ENCODE data around the gene CD86.
"Not testable (repeated sequence)": the region's sequence is repeated elsewhere in the genome, so short reads cannot be mapped to it uniquely, and the experiment has no call there.

Gene CD86, protein sequence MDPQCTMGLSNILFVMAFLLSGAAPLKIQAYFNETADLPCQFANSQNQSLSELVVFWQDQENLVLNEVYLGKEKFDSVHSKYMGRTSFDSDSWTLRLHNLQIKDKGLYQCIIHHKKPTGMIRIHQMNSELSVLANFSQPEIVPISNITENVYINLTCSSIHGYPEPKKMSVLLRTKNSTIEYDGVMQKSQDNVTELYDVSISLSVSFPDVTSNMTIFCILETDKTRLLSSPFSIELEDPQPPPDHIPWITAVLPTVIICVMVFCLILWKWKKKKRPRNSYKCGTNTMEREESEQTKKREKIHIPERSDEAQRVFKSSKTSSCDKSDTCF

DNA sequence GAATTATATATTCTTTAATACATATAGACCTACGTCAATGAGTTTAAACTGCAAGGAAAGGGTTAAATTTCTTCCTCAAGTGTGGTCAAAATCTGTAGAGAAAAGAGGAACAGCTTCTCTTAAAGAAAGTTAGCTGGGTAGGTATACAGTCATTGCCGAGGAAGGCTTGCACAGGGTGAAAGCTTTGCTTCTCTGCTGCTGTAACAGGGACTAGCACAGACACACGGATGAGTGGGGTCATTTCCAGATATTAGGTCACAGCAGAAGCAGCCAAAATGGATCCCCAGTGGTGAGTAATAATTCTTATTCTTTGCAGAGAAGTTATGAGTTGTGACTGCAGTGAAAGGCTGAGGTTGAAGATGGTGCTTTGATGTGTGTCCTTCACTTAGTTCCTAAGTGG, at the start of gene CD86:
Gene CD86 (plus strand): TSS at position 148 of the 400 bp plus-strand sequence. CDS start 128 bp downstream, at position 276.
- DNase-seq (ENCODE audit: low read depth), result no peak

DNA sequence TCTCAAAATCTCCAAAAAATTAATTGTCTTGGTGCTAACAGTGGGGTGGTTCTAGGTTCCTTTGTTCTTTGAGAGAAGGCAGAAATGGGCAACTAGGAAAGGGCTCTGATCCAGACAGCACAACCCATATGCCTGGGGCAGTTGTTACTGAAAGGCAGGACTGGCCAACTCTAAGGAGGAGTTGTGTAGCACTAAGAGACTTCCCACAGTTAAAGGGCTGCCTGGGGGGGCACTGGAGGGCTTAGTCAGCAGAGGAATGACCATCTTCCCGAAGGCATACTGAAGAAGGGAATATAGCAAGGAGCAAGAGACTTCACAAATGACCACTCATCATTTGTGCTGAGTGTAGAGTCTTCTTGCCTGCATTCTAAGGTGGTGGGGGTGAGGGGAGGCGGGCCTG, 48.9 kb upstream of the CD86 start:
- no peak for DNase-seq (ENCODE audit: low read depth)
- H3K4me3 ChIP-seq (ENCODE audit: low read depth, low read length), result no peak overlapping the region

More for the DNA sequence above, at the start of gene CD86:
- H3K4me3 ChIP-seq (ENCODE audit: low read depth, low read length), result no peak within 1 kb of the TSS

- H3K4me3 ChIP-seq (ENCODE audit: low read depth, low read length), result no peak overlapping the region
- DNase-seq (ENCODE audit: low read depth), result no peak
Measured at GRCh38 chr3:122008166-122008565, 47.0 kb upstream of the CD86 start.

GRCh38 chr3:122010506-122010905, 44.7 kb upstream of the CD86 start:
- H3K4me3 ChIP-seq (ENCODE audit: low read depth, low read length), result no peak overlapping the region
- DNase-seq (ENCODE audit: low read depth), result no peak

GRCh38 chr3:122011396-122011795, 43.8 kb upstream of the CD86 start:
- DNase-seq (ENCODE audit: low read depth), result no peak
- H3K4me3 ChIP-seq (ENCODE audit: low read depth, low read length), result no peak overlapping the region

DNA sequence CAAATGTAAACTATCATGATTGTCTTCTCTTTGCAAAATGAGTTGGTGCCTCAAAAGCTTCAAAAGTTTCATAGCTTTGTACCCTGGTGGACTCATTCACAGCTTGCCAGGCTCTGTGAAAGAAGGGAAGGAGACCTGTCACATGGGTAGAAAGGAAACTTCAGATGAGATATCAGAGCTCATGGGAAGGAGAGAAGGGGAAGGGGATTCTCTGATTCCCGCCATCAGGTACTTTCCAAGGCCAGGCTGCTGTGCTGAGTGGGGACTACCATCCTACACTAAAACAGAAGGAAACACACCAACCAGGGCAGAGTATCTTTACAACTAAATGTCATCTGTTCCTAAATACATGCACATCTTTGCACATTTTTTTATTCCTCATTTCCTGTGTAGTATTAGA, 42.3 kb upstream of the CD86 start:
- no peak for DNase-seq (ENCODE audit: low read depth)
- H3K4me3 ChIP-seq (ENCODE audit: low read depth, low read length), result no peak overlapping the region

GRCh38 chr3:122013448-122013925, 41.7 kb upstream of the CD86 start:
- DNase-seq (ENCODE audit: low read depth), result no peak
- H3K4me3 ChIP-seq (ENCODE audit: low read depth, low read length), result no peak overlapping the region

GRCh38 chr3:122014741-122015140, 40.4 kb upstream of the CD86 start:
- H3K4me3 ChIP-seq (ENCODE audit: low read depth, low read length), result no peak overlapping the region
- DNase-seq (ENCODE audit: low read depth), result no peak

- no peak overlapping the region for H3K4me3 ChIP-seq (ENCODE audit: low read depth, low read length)
- no peak for DNase-seq (ENCODE audit: low read depth)
Measured at GRCh38 chr3:122019493-122019892, 35.7 kb upstream of the CD86 start.

- H3K4me3 ChIP-seq (ENCODE audit: low read depth, low read length), result no peak overlapping the region
- DNase-seq (ENCODE audit: low read depth), result no peak
Measured at GRCh38 chr3:122021037-122021436, 34.1 kb upstream of the CD86 start.

DNA sequence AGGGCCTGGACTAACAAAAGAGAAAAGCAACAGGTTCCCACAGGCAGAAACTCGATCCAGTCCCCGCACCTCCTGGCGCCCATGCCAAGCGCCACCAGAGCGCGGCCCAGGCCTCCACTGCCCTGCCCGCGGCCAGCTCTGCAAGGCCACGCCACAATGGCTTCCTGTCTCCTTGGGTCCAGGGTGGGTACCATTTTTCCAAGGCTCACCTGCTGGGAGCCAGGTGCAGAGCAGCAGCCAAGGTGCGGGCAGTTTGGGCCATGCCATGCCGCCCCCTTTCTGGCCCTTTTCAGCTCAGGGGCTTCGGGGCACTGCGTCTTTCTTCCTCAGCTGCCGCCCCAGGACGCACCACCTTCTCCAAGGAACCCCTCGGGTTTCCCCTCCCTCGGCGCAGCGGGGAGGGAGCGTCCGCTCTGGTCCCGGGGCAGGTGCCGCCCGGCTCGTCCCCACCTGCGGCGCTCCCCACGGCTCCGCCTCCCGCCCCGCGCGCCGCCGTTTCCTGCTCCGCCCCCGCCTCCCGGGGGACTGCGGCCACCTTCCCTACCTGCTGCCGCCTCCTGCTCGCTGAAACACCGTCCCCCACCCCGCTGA, 33.3 kb upstream of the CD86 start, which contains the start of gene ILDR1:
Gene ILDR1 (minus strand): TSS at position 437 of the 591 bp plus-strand sequence. CDS start 170 bp downstream, at position 267.
- H3K4me3 ChIP-seq (ENCODE audit: low read depth, low read length), result no peak within 1 kb of the TSS
- no peak for DNase-seq (ENCODE audit: low read depth)

DNA sequence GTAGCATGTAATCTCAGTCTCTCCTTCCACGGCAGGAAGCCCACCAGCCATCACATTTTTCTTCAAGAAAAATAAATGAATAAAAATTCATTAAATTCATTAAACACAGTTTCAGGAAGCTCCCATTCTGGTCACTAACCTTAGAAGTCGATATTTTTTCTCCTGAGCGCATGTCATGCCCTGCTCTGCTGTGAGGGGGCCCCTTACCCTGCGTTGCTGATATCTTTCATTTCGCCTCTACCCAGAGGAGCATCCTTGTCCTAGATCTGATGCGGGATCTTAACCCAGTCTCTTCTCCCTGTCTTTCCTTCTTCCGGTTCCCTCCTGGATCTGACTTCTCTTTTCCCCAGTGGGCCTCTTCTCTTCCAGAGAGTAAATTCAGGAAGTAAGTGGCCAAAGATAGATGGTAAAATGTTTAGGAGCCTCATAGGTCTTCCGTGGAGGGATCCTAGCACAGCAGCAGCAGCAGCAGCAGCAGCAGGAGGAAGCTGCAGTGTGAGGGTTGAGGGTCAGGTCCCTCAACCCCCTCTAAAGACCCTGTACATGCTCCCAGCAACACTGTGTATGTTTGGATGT, 31.7 kb upstream of the CD86 start:
- H3K4me3 ChIP-seq (ENCODE audit: low read depth, low read length), result no peak overlapping the region
- DNase-seq (ENCODE audit: low read depth), result no peak

- H3K4me3 ChIP-seq (ENCODE audit: low read depth, low read length), result no peak overlapping the region
- no peak for DNase-seq (ENCODE audit: low read depth)
Measured at GRCh38 chr3:122024800-122025199, 30.4 kb upstream of the CD86 start.

GRCh38 chr3:122025296-122025695, 29.9 kb upstream of the CD86 start:
- H3K4me3 ChIP-seq (ENCODE audit: low read depth, low read length), result no peak overlapping the region
- no peak for DNase-seq (ENCODE audit: low read depth)

DNA sequence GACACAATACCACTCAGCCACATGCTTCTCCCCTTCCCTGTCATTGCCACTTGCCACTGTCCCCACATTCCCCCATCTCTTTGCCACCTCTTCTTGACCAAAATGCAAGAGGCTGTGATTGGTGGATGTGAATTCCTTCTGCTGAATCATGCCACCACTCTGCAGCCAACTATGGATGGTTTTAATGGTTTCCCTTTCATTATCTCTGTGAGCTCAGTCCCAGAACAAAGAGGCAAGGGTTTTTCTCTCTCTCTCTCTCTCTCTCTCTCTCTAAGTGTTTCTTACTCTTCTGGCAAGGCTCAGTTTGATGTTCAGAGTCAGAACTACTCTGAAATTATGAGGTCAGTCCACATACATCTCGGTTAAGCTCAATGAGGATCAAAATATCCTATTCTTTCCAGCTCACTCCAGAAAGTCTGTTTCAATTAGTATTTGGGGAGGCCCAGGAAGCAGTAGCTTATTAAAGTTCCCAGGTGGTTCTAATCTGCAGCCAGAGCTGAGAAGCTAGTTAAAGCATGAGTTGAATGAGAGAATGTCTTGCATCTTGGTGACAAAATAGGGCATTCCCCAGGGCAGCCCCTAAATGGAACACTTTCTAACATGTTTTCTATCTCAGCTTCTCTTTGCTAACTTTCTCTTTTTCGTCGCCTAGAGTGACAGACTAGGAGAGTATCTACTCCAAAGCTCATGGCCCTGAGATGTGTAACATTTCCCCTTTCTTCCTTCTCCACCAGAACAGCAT, 24.6 kb upstream of the CD86 start:
- H3K4me3 ChIP-seq (ENCODE audit: low read depth, low read length), result no peak overlapping the region

GRCh38 chr3:122031123-122031468, 24.1 kb upstream of the CD86 start:
- no peak overlapping the region for H3K4me3 ChIP-seq (ENCODE audit: low read depth, low read length)

More for the DNA sequence above, 24.6 kb upstream of the CD86 start:
- no peak for DNase-seq (ENCODE audit: low read depth)

GRCh38 chr3:122032531-122032930, 22.6 kb upstream of the CD86 start:
- H3K4me3 ChIP-seq (ENCODE audit: low read depth, low read length), result no peak overlapping the region
- DNase-seq (ENCODE audit: low read depth), result no peak

More at GRCh38 chr3:122031123-122031468, 24.1 kb upstream of the CD86 start:
- DNase-seq (ENCODE audit: low read depth), result no peak

DNA sequence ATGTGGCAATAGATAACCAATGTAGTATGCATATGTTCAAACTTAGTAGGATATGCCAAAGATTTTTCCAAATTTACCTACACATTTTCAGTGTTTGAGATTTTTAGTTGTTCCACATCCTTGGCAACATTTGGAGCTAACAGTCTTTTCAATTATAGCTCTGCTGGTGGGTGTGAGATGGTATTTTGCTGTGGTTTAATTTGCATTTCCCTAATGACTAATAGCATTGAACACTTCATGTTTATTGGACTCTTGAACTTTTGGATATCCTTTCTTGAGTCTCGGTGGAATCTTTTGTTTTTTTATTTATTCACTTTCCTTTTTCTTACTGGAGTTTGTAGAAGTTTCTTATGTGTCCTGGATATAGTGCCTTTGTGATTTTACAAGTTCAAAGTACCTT, 22.1 kb upstream of the CD86 start:
- no peak overlapping the region for H3K4me3 ChIP-seq (ENCODE audit: low read depth, low read length)
- DNase-seq (ENCODE audit: low read depth), result no peak

GRCh38 chr3:122047296-122047695, 7.9 kb upstream of the CD86 start:
- not testable (repeated sequence) for DNase-seq (ENCODE audit: low read depth); H3K4me3 ChIP-seq (ENCODE audit: low read depth, low read length)

DNA sequence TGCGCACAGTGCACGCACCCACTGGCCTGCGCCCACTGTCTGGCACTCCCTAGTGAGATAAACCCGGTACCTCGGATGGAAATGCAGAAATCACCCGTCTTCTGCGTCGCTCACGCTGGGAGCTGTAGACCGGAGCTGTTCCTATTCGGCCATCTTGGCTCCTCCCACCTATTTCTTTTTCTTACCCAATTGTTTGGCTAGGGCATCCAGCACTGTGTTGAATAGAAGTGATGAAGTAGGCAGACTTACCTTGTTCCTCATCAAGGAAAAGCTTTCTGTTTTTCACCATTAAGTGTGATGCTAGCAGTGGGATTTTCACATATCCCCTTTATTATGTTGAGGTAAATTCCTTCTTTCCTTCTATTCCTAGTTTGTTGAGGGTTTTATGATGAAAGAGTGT, 7.4 kb upstream of the CD86 start:
- H3K4me3 ChIP-seq (ENCODE audit: low read depth, low read length), result not testable (repeated sequence)

More for the DNA sequence above, 7.4 kb upstream of the CD86 start:
- not testable (repeated sequence) for DNase-seq (ENCODE audit: low read depth)

Data from skeletal muscle cell (primary cell).